ES-I3 (cell line): ENCODE measurements around the gene ASCL1.
A peak's percentile ranks its signal among the peaks of the same experiment; 100 is the strongest.

Source experiments
- H3K36me3 ChIP-seq: 2 replicates; pipeline ENCODE4 v1.6.1; 2013; ENCODE audit warnings: mild to moderate bottlenecking, low read length, control low read depth, moderate library complexity; ENCODE audit not compliant: insufficient read depth
- H3K4me1 ChIP-seq: 2 replicates; pipeline ENCODE4 v1.6.1; 2013; ENCODE audit warnings: mild to moderate bottlenecking, control low read depth, low read length; ENCODE audit not compliant: insufficient read depth
- H3K9ac ChIP-seq: 2 replicates; pipeline ENCODE4 v1.6.1; 2013; ENCODE audit warnings: low read depth, mild to moderate bottlenecking, low read length, moderate library complexity
- H3K9me3 ChIP-seq: 2 replicates; pipeline ENCODE4 v1.6.1; 2013; ENCODE audit warnings: mild to moderate bottlenecking, low read length, moderate library complexity; ENCODE audit not compliant: control insufficient read depth, insufficient read depth

The ASCL1 gene

GRCh38 chr12:102957339-102958050, at the start of gene ASCL1:
TSS of gene ASCL1 (plus strand) at chr12:102957674. CDS start at chr12:102958245, 571 bp downstream.
- no peaks in the 10 kb centered on the region for H3K9me3 ChIP-seq
- peak within 1 kb of the TSS; percentile 49; the same call in 1 of the 2 replicates for H3K9ac ChIP-seq
- no peaks in the 10 kb centered on the region for H3K36me3 ChIP-seq
- no peaks in the 10 kb centered on the region for H3K4me1 ChIP-seq

- H3K36me3 ChIP-seq, result no peaks in the 10 kb centered on the region
- no peaks in the 10 kb centered on the region for H3K4me1 ChIP-seq
- no peaks in the 10 kb centered on the region for H3K9me3 ChIP-seq
- no peak overlapping the region for H3K9ac ChIP-seq
Observed at GRCh38 chr12:102907918-102908317, 49.6 kb upstream of the ASCL1 start.

DNA sequence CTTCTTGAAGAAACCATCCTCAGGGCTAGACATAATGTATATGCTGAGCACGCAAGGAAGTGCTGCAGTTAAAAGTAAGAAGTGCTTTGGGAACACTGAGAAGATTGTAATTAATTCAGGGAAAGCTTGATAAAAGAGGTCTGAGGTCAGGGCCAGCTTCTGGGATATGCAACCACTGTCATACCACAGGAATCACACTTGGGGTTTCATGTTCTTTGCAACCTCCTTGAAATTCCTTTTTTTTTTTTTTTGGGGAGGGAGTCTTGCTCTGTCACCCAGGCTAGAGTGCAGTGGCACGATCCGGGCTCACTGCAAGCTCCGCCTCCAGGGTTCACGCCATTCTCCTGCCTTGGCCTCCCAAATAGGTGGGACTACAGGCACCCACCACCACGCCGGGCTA, 47.3 kb upstream of the ASCL1 start:
- peaks cover 4% of the 10 kb centered on the region; the same call in 1 of the 2 replicates for H3K4me1 ChIP-seq
- no peak overlapping the region for H3K9ac ChIP-seq
- H3K9me3 ChIP-seq, result no peaks in the 10 kb centered on the region

GRCh38 chr12:102910792-102911191, 46.7 kb upstream of the ASCL1 start:
- H3K9me3 ChIP-seq, result no peaks in the 10 kb centered on the region
- H3K36me3 ChIP-seq, result no peaks in the 10 kb centered on the region
- no peak overlapping the region for H3K9ac ChIP-seq
- peaks cover 4% of the 10 kb centered on the region; the same call in 1 of the 2 replicates for H3K4me1 ChIP-seq

More for the DNA sequence above, 47.3 kb upstream of the ASCL1 start:
- H3K36me3 ChIP-seq, result no peaks in the 10 kb centered on the region

DNA sequence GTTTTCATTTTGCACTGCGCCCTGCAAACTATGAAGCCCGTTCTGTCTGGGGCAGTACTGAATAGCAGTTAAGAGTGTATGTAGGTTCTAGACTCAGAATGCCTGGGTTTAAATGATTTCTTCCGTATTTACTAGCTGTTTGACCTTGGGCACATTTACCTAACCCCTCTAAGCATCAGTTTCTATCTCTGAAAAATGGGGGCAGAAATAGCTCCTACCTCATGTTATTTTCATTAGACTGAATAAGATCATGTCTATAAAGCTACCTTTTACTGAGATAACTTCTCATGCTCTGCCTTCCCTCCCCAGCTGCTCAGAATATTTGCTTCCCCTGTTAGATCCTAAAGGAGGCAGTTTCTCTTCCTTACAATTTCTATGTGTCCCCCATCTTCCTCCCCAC, 46.2 kb upstream of the ASCL1 start:
- no peak overlapping the region for H3K9ac ChIP-seq
- no peaks in the 10 kb centered on the region for H3K9me3 ChIP-seq
- H3K4me1 ChIP-seq, result peaks cover 4% of the 10 kb centered on the region; the same call in 1 of the 2 replicates
- H3K36me3 ChIP-seq, result no peaks in the 10 kb centered on the region

GRCh38 chr12:102912258-102912657, 45.2 kb upstream of the ASCL1 start:
- H3K9ac ChIP-seq, result no peak overlapping the region
- no peaks in the 10 kb centered on the region for H3K9me3 ChIP-seq
- no peaks in the 10 kb centered on the region for H3K36me3 ChIP-seq
- H3K4me1 ChIP-seq, result peaks cover 4% of the 10 kb centered on the region; the same call in 1 of the 2 replicates

DNA sequence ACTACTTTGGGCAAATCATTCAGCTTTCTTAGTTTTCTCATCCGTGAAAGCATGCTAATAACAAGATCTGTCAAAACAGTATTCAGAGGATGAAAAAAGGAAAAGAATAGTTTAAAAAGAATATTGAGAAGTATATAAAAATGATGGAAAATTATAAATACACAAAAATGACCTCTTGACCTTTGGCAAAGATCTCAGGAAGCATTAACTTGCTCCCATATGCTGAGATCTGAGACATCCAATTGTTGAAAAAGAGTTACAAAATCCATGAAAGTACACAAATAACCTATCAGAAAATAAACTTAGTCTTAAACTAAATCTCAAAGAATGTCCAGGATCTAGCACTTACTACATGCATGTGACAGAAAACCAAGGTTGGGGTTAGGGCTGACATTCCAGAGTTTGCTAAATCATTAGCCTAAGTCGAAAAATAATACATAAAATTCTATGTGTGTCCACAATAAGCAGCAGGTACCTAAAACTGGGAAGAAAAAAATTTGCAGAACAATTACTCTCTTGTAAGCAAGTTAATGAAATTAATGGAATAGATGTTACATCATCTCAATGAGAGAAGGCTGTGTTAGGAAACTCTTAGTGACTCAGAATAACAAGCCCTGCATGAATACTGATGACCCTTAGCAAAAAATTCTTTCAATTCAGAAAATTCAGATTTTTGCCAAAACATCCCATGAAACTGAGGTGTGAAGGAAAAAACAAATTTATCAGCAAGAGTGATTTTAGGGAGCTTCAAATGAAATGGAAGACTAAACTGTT, 43.8 kb upstream of the ASCL1 start:
- peaks cover 4% of the 10 kb centered on the region; the same call in 1 of the 2 replicates for H3K4me1 ChIP-seq

GRCh38 chr12:102916252-102917025, 41.0 kb upstream of the ASCL1 start:
- Histone ChIP-seq H3K4me1 (peaks cover 4% of the 10 kb centered on the region; the same call in 1 of the 2 replicates), H3K9ac (peak overlapping the region; percentile 40; the same call in 1 of the 2 replicates), H3K36me3 (no peaks in the 10 kb centered on the region), H3K9me3 (no peaks in the 10 kb centered on the region)

More for the DNA sequence above, 43.8 kb upstream of the ASCL1 start:
- Histone ChIP-seq H3K9ac (no peak overlapping the region), H3K9me3 (no peaks in the 10 kb centered on the region), H3K36me3 (no peaks in the 10 kb centered on the region)

GRCh38 chr12:102917026-102917787, 40.3 kb upstream of the ASCL1 start, which contains the start of gene PAH:
TSS of gene PAH (minus strand) at chr12:102917244. CDS start at chr12:102917130, 114 bp downstream.
- Histone ChIP-seq H3K9me3 (no peaks in the 10 kb centered on the region), H3K36me3 (no peaks in the 10 kb centered on the region), H3K4me1 (peaks cover 4% of the 10 kb centered on the region; the same call in 1 of the 2 replicates), H3K9ac (peak within 1 kb of the TSS; percentile 40)

DNA sequence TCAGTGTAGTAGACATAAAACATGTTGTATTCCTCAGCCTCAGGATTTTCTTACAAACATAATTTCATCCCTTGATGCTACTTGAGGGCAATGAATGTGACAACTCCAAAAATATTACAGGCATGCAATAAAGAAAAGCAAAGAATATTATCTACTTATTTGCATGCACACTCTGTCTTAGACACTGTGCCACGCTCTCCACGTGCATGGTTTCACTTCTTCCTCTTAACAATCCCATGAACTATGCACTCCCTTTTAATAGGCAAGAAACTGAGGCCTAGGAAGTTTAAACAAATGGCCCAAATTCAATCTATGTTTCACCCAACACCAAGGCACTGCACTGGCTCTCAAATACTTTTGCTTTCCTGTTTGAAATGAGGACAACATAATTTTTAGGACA, 38.6 kb upstream of the ASCL1 start:
- Histone ChIP-seq H3K4me1 (peaks cover 4% of the 10 kb centered on the region; the same call in 1 of the 2 replicates), H3K9me3 (no peaks in the 10 kb centered on the region), H3K9ac (no peak overlapping the region), H3K36me3 (no peaks in the 10 kb centered on the region)

- Histone ChIP-seq H3K9ac (no peak overlapping the region), H3K4me1 (no peaks in the 10 kb centered on the region), H3K9me3 (no peaks in the 10 kb centered on the region), H3K36me3 (no peaks in the 10 kb centered on the region)
Observed at GRCh38 chr12:102920271-102920670, 37.2 kb upstream of the ASCL1 start.

DNA sequence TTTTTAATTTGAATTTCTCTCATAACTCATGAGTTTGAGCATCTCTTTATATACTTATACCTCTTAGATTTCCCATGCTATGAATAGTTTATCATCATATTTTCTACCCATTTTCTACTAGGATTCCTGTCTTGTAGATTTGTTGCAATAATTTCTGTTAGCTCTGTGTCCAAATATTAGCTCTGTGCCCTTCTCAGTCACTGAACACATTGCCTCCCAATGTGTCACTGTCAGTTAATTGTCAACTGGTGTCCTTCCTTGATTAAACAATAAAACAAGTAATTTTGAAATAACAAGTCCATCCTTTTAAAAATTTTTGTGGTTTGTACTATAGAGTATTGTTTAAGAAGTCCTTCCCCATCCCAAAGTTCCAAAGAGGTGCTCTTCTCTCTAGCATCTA, 36.2 kb upstream of the ASCL1 start:
- Histone ChIP-seq H3K4me1 (no peaks in the 10 kb centered on the region), H3K9ac (no peak overlapping the region), H3K36me3 (no peaks in the 10 kb centered on the region), H3K9me3 (no peaks in the 10 kb centered on the region)

DNA sequence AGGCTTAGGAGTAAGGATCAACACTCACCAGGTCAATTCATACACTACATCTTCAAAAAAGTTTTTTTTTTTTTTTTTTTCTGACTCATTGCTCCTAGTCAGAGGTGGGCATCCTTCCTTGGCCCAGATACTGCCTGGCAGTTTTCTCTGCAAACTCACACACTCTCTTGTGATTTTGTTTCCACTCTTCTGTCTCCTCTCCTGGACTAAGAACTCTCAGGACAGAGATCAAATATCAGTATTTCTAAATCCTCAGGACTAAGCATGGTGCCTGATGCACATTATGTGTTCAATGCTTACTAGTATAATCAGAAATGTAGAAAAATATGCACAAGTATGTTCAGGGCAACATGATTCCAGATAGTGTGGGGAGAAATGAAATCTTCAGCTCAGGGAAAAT, 30.3 kb upstream of the ASCL1 start:
- H3K9me3 ChIP-seq, result no peaks in the 10 kb centered on the region
- H3K9ac ChIP-seq, result no peak overlapping the region
- no peaks in the 10 kb centered on the region for H3K36me3 ChIP-seq
- no peaks in the 10 kb centered on the region for H3K4me1 ChIP-seq
